OCI-LY7 (cell line): ENCODE data around the gene RNF214. TPM values are rescaled to one million over a fixed set of nuclear protein-coding genes. Genes with fewer than 3 reads are reported as not detected.

Experiments used
- BruUV-seq: library from RNA; stranded (reverse); fragments of 400-500 nt; replicated peaks from 2 replicates; lab custom pipeline; 2021; lab: Mats Ljungman, UMichigan
- CTCF ChIA-PET: fragments of 300-600 bp; sonication (Branson Sonifier 250); formaldehyde crosslinking; loops from one replicate; lab custom pipeline; 2022; ENCODE audit warnings: antibody characterized with exemption; ENCODE audit not compliant: unreplicated experiment; lab: Charles Lee
- POLR2A ChIA-PET: fragments of 300-600 bp; sonication (Branson Sonifier 250); formaldehyde crosslinking; loops from one replicate; lab custom pipeline; 2022; ENCODE audit warnings: antibody characterized with exemption; lab: Charles Lee
- DNase-seq: peaks from one replicate; pipeline ENCODE4 v3.0.0-alpha.2; 2015; ENCODE audit warnings: low spot score
- H2AFZ ChIP-seq: fragments of 200-600 bp; sonication (generic), shearing (Covaris generic); 2 replicates; pipeline ENCODE4 v1.6.1; 2014; ENCODE audit warnings: mild to moderate bottlenecking, antibody characterized with exemption, low read length, moderate library complexity
- H3K27ac ChIP-seq: fragments of 200-600 bp; sonication (generic); 2 replicates; pipeline ENCODE4 v1.5.1; 2014; ENCODE audit warnings: mixed run types, low read depth, mild to moderate bottlenecking, moderate library complexity, low read length, inconsistent platforms; ENCODE audit not compliant: poor library complexity, severe bottlenecking
- H3K36me3 ChIP-seq: fragments of 200-600 bp; sonication (generic); 2 replicates; pipeline ENCODE4 v1.6.1; 2014; ENCODE audit warnings: mild to moderate bottlenecking, antibody characterized with exemption, low read length, moderate library complexity, mixed read lengths; ENCODE audit not compliant: insufficient read depth
- H3K4me1 ChIP-seq: fragments of 200-600 bp; sonication (generic); 2 replicates; pipeline ENCODE4 v1.5.1; 2014; ENCODE audit warnings: mild to moderate bottlenecking, low read length; ENCODE audit not compliant: insufficient read depth, poor library complexity, severe bottlenecking
- H3K4me2 ChIP-seq: fragments of 200-600 bp; sonication (generic); 2 replicates; pipeline ENCODE4 v1.6.1; 2014; ENCODE audit warnings: mild to moderate bottlenecking, low read length
- H3K4me3 ChIP-seq: fragments of 200-600 bp; sonication (generic); 2 replicates; pipeline ENCODE4 v1.5.1; 2014; ENCODE audit warnings: mild to moderate bottlenecking, low read depth, low read length; ENCODE audit not compliant: poor library complexity, severe bottlenecking
- H3K79me2 ChIP-seq: fragments of 200-600 bp; sonication (generic); 2 replicates; pipeline ENCODE4 v1.6.1; 2016; ENCODE audit warnings: low read depth, mild to moderate bottlenecking, low read length, moderate library complexity, mixed read lengths; ENCODE audit not compliant: insufficient read depth
- H3K9me2 ChIP-seq: fragments of 200-600 bp; sonication (generic); 2 replicates; pipeline ENCODE4 v1.6.1; 2016; ENCODE audit warnings: mild to moderate bottlenecking, low read length, mixed read lengths; ENCODE audit not compliant: insufficient read depth
- H3K9me3 ChIP-seq: fragments of 200-600 bp; sonication (generic); 2 replicates; pipeline ENCODE4 v1.6.1; 2014; ENCODE audit warnings: mild to moderate bottlenecking, mixed run types, low read length, mixed read lengths
- H4K20me1 ChIP-seq: fragments of 200-600 bp; sonication (generic); 2 replicates; pipeline ENCODE4 v1.6.1; 2014; ENCODE audit warnings: mild to moderate bottlenecking, antibody characterized with exemption, low read length, moderate library complexity, mixed read lengths; ENCODE audit not compliant: insufficient read depth
- CTCF ChIP-seq: fragments of 200-600 bp; sonication (generic); conservative IDR thresholded peaks from 2 replicates; pipeline ENCODE4 v1.5.1; 2014; ENCODE audit warnings: mild to moderate bottlenecking, antibody characterized with exemption, low read length, moderate library complexity, mixed read lengths
- EZH2phosphoT487 ChIP-seq: fragments of 200-600 bp; sonication (generic); IDR thresholded peaks from 2 replicates; pipeline ENCODE4 v1.6.1; 2018; ENCODE audit warnings: low read depth, borderline replicate concordance, mild to moderate bottlenecking, mixed run types, antibody characterized with exemption, low read length, moderate library complexity, mixed read lengths
- intact Hi-C: fragments of 100-400 bp; cut with micrococcal nuclease; formaldehyde crosslinking; loops from one replicate; pipeline ENCODE4 v1.10.0; 2022; ENCODE audit not compliant: unreplicated experiment
- total RNA-seq, 2 experiments: library from RNA; depleted of rRNA in 1 of 2; stranded (reverse); fragments of >200 nt in 1 of 2; shearing (Covaris generic) in 1 of 2; gene quantifications; 2 replicates each; pipeline ENCODE4 v1.2.3, GENCODE V29; 2014 to 2022

The RNF214 gene
- total RNA-seq, 2 experiments from 2014 or later: 11.2 to 30.2 TPM

GRCh38 chr11:117231842-117232091, 704 bp upstream of the RNF214 start, which contains the start of gene PCSK7:
Gene PCSK7 (minus strand): TSS chr11:117232073. CDS start chr11:117229844, 2,229 bp downstream.
- Histone ChIP-seq H3K4me3 (peak within 1 kb of the TSS; percentile 99), H4K20me1 (no peaks in the 10 kb centered on the region), H3K79me2 (peaks cover 37% of the 10 kb centered on the region), H3K4me2 (peak within 1 kb of the TSS; percentile 96), H3K36me3 (peaks cover 33% of the 10 kb centered on the region), H3K9me3 (no peaks in the 10 kb centered on the region), H3K27ac (peak within 1 kb of the TSS; percentile 84), H3K9me2 (no peaks in the 10 kb centered on the region), H2AFZ (peak within 1 kb of the TSS; percentile 100), H3K4me1 (peaks cover 37% of the 10 kb centered on the region)
- intact Hi-C loops: loop anchor here (1.0 to 5.0 kb wide), 5 partner anchors 53 to 459 kb away; partner anchors contain the start of genes BUD13, CEP164, PAFAH1B2 and SIDT2
- TF ChIP-seq EZH2phosphoT487 (no peak), CTCF (no peak)
- no peak for DNase-seq
- BruUV-seq: no TSS peak
- ChIA-PET POLR2A (interaction anchor here (1.0 to 3.3 kb wide), 5 partner anchors 10 to 444 kb away, joined by 3 to 30 read pairs (median 8); partner anchors contain the start of genes PAFAH1B2, SIDT2 and ZPR1), CTCF (no interaction called here)

- intact Hi-C loops: loop anchor here (1.0 to 5.0 kb wide), 5 partner anchors 55 to 461 kb away; partner anchors contain the start of genes BUD13, CEP164, PAFAH1B2 and SIDT2
- H3K9me2 ChIP-seq: no peaks in the 10 kb centered on the region
- H3K9me3 ChIP-seq: no peaks in the 10 kb centered on the region
- H3K4me2 ChIP-seq: peak overlapping the region; percentile 96
- no peaks in the 10 kb centered on the region for H4K20me1 ChIP-seq
- peak overlapping the region; percentile 32 for H3K27ac ChIP-seq
- CTCF ChIA-PET: no interaction called here
- POLR2A ChIA-PET: interaction anchor here (3.3 kb wide), 1 partner anchor 53 kb away, joined by 30 read pairs; the partner anchor contains the start of gene SIDT2
- peaks cover 26% of the 10 kb centered on the region for H3K36me3 ChIP-seq
- no peak for TF ChIP-seq EZH2phosphoT487
- no peak for TF ChIP-seq CTCF
- peak; percentile 29 for DNase-seq
- peak overlapping the region; percentile 20; the same call in 1 of the 2 replicates for H2AFZ ChIP-seq
- peaks cover 35% of the 10 kb centered on the region for H3K4me1 ChIP-seq
- H3K79me2 ChIP-seq: peaks cover 37% of the 10 kb centered on the region
- no TSS peak for BruUV-seq
- peak overlapping the region; percentile 99 for H3K4me3 ChIP-seq
Measured at GRCh38 chr11:117232911-117233409, 489 bp downstream of the RNF214 start.

DNA sequence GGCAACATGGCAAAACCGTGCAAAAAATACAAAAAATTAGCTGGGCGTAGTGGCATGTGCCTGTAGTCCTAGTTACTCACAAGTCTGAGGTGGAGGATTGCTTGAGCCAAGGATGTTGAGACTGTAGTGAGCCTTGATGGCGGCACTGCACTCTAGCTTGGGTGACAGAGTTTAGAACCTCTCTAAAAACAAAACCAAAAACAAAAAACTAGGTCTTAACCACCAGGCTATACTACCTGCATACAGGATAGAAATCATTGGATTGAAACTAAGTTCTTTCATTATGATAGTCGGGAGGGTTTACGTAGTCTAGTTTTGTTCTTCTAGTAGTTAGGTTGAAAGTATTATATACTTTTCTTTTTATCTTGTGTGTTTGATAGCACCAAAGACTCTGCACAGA, 5.8 kb downstream of the RNF214 start:
- CTCF ChIA-PET: no interaction called here
- no peaks in the 10 kb centered on the region for H4K20me1 ChIP-seq
- peaks cover 8% of the 10 kb centered on the region for H3K79me2 ChIP-seq
- intact Hi-C loops: no loop called here
- no peaks in the 10 kb centered on the region for H3K9me2 ChIP-seq
- H3K9me3 ChIP-seq: no peaks in the 10 kb centered on the region
- H3K4me3 ChIP-seq: no peak overlapping the region
- no peak for TF ChIP-seq EZH2phosphoT487
- TF ChIP-seq CTCF: no peak
- POLR2A ChIA-PET: interaction anchor here (0.7 kb wide), 2 partner anchors 404 to 487 kb away, joined by 3 to 4 read pairs; no protein-coding TSS in a partner anchor
- H2AFZ ChIP-seq: no peak overlapping the region
- H3K27ac ChIP-seq: no peak overlapping the region
- H3K4me2 ChIP-seq: no peak overlapping the region
- BruUV-seq: no TSS peak
- H3K4me1 ChIP-seq: peaks cover 15% of the 10 kb centered on the region
- DNase-seq: no peak
- H3K36me3 ChIP-seq: peaks cover 23% of the 10 kb centered on the region
